Testis (tissue), 3 donors: ENCODE measurements around the gene ZNF747. TPM values are rescaled to one million over a fixed set of nuclear protein-coding genes. Genes with fewer than 3 reads are reported as not detected.

Experiments
- DNase-seq: peaks from one replicate; pipeline ENCODE4 v3.0.0-alpha.2; 2019
- H3K27ac ChIP-seq, 2 donors: fragments of 200-600 bp; sonication (generic); one replicate each; pipeline ENCODE4 v1.5.1; 2019
- H3K27me3 ChIP-seq: fragments of 200-600 bp; sonication (generic); one replicate; pipeline ENCODE4 v1.5.1; 2019
- H3K36me3 ChIP-seq: fragments of 200-600 bp; sonication (generic); one replicate; pipeline ENCODE4 v1.5.1; 2017; ENCODE audit warnings: low read depth; ENCODE audit errors: missing control alignments
- H3K4me1 ChIP-seq: fragments of 200-600 bp; sonication (generic); one replicate; pipeline ENCODE4 v1.5.1; 2019
- H3K4me3 ChIP-seq, 2 donors: fragments of 200-600 bp; sonication (generic); one replicate each; pipeline ENCODE4 v1.5.1; 2017 to 2019
- H3K9me3 ChIP-seq: fragments of 200-600 bp; sonication (generic); one replicate; pipeline ENCODE4 v1.5.1; 2017
- POLR2A ChIP-seq: fragments of 450-650 bp; IDR thresholded peaks from one replicate; pipeline ENCODE4 v1.6.1; 2017; ENCODE audit warnings: antibody characterized with exemption, mild to moderate bottlenecking, moderate library complexity
- WGBS, 2 donors: methylation state at CpG; one replicate each; pipeline ENCODE4 v1.1.5; 2018; 5-methylcytosine and 5-hydroxymethylcytosine counted together
- intact Hi-C: fragments of 100-400 bp; cut with DNase I; formaldehyde crosslinking; loops from one replicate; pipeline ENCODE4 v1.15.1; 2023; ENCODE audit warnings: low total_unique reads
- polyA plus RNA-seq: library from polyadenylated mRNA; stranded (reverse); fragments of 350-450 nt; fragmentation: Illumina TruSeq; extraction: RNeasy Lipid Tissue Mini Kit (QIAGEN cat#74804); gene quantifications from one replicate; pipeline ENCODE4 v1.2.3, GENCODE V29; 2014; ENCODE audit warnings: low read depth, low replicate concordance; ENCODE audit not compliant: insufficient read depth
- total RNA-seq, 2 donors: library from RNA; depleted of rRNA; stranded (reverse); fragments of >200 nt; gene quantifications; one replicate each; pipeline ENCODE4 v1.2.3, GENCODE V29; 2016
- TF ChIP-seq, protein P1 (sequence below), 3 experiments: fragments of 450-650 bp in 2 of 3; fragments of 200-600 bp in 1 of 3; sonication (generic) in 1 of 3; IDR thresholded peaks; one replicate each; pipeline ENCODE4 v1.5.1; 2016 to 2019; ENCODE audit warnings: antibody characterized with exemption in 3 of 3, mild to moderate bottlenecking in 2 of 3, moderate library complexity in 1 of 3

ZNF747 gene
- total and polyA plus RNA-seq, 3 donors from 2014 or later: 13.1 to 23.3 (median 18.7) TPM

DNA sequence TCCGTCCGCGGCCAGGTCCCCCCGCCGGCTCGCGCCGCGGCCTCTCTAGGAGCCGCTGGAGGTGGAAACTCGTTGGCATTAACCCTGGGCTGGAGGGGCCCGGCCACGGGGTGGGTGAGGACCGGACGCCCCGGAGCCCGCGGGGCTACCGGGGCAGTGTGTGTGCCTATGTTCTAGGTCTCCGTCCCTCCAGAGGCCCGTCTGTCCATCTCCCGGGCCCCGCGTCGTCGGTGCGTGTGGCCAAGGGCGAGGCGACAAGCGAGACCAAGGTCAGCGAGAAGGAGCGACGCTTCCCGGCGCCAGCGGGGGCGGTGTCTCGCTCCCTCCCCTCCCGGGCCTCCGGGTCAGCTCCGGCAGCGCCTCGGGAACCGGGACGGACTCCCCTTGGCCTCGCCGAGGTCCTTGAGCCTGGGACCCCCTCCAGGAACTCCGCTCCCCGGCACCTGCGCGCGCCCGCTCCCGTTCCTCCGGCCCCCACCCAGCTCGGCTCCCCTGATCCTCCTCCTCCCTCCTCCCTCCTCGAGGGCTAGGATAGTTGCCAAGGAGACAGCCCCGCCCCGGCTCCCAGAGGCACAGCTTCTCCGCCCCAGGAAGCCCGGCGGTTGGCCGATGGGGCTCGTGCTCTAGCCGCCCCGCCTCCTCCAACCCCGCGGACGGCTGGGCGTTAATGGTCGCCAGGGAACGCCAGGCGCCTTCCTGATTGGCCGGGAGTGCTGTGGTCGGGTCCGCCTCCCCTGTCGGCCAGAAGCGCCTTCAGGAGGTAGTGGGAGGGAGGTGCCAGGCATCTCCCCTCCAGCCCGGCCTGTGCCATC is 7.6 kb downstream of the ZNF747 start:
- Histone ChIP-seq H3K4me1 (peaks cover 16% of the 10 kb centered on the region), H3K9me3 (no peaks in the 10 kb centered on the region), H3K4me3 (peak overlapping the region; percentile 89 to 96), H3K27ac (peak overlapping the region; percentile 96 to 99), H3K36me3 (no peaks in the 10 kb centered on the region), H3K27me3 (no peaks in the 10 kb centered on the region)
- DNase-seq: peak; percentile 99
- intact Hi-C loops: no loop called here
- 0% methylated on average over 2 to 74 of the region's 79 CpGs for WGBS, 2 donors
- TF ChIP-seq POLR2A: no peak
- TF ChIP-seq, protein P1, sequence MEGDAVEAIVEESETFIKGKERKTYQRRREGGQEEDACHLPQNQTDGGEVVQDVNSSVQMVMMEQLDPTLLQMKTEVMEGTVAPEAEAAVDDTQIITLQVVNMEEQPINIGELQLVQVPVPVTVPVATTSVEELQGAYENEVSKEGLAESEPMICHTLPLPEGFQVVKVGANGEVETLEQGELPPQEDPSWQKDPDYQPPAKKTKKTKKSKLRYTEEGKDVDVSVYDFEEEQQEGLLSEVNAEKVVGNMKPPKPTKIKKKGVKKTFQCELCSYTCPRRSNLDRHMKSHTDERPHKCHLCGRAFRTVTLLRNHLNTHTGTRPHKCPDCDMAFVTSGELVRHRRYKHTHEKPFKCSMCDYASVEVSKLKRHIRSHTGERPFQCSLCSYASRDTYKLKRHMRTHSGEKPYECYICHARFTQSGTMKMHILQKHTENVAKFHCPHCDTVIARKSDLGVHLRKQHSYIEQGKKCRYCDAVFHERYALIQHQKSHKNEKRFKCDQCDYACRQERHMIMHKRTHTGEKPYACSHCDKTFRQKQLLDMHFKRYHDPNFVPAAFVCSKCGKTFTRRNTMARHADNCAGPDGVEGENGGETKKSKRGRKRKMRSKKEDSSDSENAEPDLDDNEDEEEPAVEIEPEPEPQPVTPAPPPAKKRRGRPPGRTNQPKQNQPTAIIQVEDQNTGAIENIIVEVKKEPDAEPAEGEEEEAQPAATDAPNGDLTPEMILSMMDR (IDR thresholded peaks at IDR 0.05): peak in 2 of 3 experiments; percentile 2 to 30

DNA sequence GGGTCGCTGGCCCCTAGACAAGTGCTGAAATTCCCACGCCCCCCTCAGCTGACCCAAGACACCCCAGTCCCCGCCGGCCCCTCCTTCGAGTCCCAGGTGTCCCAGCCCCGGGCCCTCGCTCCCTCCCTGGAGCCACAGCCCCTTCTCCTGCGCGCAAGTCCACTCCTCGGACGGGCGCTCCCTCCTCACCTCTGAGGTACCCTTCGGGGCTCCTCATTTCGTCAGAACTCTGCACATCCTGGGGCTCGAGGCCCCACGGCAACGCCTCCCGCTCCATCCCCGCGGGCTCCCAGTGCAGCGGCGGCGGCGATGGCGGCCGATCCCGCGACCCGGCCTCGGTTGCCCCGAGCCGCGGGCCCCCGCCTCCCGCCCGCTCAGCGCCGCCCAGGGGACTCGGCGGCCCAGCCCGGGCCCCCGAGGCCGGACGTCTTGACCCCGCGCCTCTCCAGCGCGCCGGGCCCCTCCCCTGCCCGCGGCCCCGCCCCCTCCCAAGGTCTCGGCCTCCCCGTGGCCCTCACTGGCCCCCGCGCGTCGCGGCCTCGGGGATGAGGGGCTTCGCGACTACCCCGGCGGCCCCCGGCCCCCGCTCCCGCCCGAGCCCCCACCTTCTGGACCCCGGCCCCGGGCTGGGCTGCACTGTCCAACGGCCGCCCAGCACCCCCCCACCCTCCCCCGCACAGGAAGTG is 8.4 kb downstream of the ZNF747 start, which contains the start of gene ZNF768:
ZNF768 (minus strand) TSS at position 430 of the 686 bp plus-strand sequence; CDS start at position 277, 153 bp downstream.
- H3K27ac ChIP-seq: peak within 1 kb of the TSS; percentile 96 to 99
- H3K4me3 ChIP-seq: peak within 1 kb of the TSS; percentile 89 to 96
- peak; percentile 62 for DNase-seq
- peaks cover 16% of the 10 kb centered on the region for H3K4me1 ChIP-seq
- H3K27me3 ChIP-seq: no peaks in the 10 kb centered on the region
- intact Hi-C loops: no loop called here
- TF ChIP-seq, protein P1 (IDR thresholded peaks at IDR 0.05): no peak
- TF ChIP-seq POLR2A: no peak
- H3K36me3 ChIP-seq: no peaks in the 10 kb centered on the region
- 0 to 2% methylated on average over 2 to 39 of the region's 73 CpGs for WGBS, 2 donors
- H3K9me3 ChIP-seq: no peaks in the 10 kb centered on the region

DNA sequence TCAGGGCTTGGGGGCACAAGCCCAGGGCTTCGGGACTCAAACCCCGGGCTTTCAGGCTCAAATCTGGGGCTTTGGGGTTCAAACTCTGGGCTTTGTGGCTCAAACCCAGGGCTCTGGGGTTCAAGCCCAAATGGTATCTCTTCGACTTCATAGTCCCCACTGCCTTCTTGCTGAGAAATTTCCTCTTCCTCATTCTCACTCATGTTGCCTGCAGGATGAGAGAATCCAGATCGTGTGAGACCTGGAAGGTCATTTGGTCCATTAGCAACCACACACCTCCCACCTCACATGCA is 8.9 kb downstream of the ZNF747 start:
- peak overlapping the region; percentile 89 to 96 for H3K4me3 ChIP-seq
- WGBS, 2 donors: 40 to 49% methylated on average over 4 of the region's 4 CpGs
- peak overlapping the region; percentile 33 to 99 for H3K27ac ChIP-seq
- no peaks in the 10 kb centered on the region for H3K27me3 ChIP-seq
- DNase-seq: no peak
- peaks cover 16% of the 10 kb centered on the region for H3K4me1 ChIP-seq
- no peaks in the 10 kb centered on the region for H3K36me3 ChIP-seq
- no peaks in the 10 kb centered on the region for H3K9me3 ChIP-seq
- intact Hi-C loops: no loop called here
- TF ChIP-seq, protein P1 (IDR thresholded peaks at IDR 0.05): no peak
- TF ChIP-seq POLR2A: no peak

DNA sequence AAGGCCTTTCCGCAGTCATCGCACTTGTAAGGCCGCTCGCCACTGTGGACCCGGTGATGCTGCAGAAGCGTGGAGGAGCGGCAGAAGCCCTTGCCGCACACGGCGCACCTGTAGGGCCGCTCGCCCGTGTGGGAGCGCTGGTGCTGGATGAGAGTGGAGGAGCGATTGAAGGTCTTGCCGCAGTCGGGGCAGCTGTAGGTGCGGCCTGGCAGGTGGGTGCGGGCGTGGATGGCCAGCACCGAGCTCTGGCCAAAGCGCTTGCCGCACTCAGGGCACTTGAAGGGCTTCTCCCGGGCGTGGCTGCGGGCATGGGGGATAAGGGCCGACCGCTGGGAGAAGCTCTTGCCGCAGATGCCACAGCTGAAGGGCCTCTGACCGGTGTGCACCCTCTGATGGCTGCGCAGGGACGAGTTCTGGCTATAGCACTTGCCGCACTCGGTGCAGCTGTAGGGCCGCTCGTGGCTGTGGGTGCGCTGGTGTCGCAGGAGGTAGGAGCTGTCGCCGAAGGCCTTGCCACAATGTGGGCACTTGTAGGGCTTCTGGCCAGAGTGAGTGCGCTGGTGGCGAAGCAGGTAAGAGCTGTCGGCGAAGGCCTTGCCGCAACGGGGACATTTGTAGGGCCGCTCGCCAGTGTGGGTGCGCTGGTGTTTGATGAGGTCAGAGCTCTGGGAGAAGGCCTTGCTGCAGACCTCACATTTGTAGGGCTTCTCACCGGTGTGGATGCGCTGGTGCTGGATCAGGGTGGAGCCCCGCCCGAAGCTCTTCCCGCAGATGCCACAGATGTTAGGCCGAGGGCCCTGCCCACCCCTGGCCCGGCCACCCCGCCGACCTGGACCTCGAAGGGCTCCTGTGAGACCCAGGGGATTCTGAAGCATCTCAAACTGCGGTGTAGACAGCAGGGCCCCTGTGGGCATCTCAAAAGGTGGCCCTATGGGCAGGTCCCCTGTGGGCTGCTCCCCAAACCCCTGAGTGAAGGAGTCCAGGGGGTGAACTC is 9.8 kb downstream of the ZNF747 start:
- TF ChIP-seq, protein P1 (IDR thresholded peaks at IDR 0.05): no peak
- no peak for TF ChIP-seq POLR2A
- H3K27ac ChIP-seq: no peak overlapping the region
- DNase-seq: no peak
- intact Hi-C loops: no loop called here
- H3K27me3 ChIP-seq: no peaks in the 10 kb centered on the region
- H3K36me3 ChIP-seq: no peaks in the 10 kb centered on the region
- H3K4me3 ChIP-seq: peak overlapping the region in 1 of 2 donors; percentile 12
- peaks cover 16% of the 10 kb centered on the region for H3K4me1 ChIP-seq
- 76 to 85% methylated on average over 28 to 55 of the region's 60 CpGs for WGBS, 2 donors
- no peaks in the 10 kb centered on the region for H3K9me3 ChIP-seq
